HPDE6-E6E7 (cell line): ENCODE results near the gene CDH16.
"Not testable (repeated sequence)": the region's sequence is repeated elsewhere in the genome, so short reads cannot be mapped to it uniquely, and the experiment has no call there.

Source experiments
- DNase-seq: peaks from one replicate; pipeline ENCODE4 v3.0.0; 2011; ENCODE audit warnings: missing footprints; ENCODE audit errors: extremely low spot score

CDH16 gene

DNA sequence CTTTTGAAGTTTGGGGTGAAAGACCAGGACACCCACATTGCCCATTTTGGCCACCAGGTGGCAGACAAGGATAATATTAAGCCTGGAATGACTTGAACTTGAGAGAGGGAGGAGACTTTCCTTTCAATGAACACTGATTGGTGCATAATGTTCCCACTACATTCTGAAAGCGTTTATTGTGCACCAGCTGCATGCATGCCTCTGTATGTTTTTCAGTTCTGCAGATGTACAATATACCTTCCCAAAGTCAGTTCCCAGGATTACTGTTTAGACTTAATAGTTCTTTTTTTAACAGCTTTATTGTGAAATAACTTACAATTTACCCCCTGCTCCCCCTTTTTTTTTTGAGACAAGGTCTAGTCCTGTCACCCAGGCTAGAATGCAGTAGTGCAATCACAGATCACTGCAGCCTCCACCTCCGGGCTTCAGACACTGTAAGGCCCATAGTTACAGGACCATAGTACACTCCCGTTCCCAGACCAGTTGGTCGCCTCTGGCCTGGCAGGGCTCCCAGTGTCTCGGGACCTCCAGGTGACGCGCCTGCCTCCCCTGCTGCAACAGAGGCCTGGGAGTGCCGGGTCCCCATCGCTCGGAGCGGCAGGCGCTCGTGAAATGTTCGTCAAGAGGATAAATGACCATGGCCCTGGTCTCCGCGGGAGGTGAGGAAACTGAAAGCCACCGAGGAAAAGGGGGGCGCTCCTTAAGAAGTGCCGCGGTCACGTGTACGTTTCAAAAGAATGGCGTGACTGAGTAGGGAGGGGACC is 28.8 kb upstream of the CDH16 start:
- peak; percentile 92 for DNase-seq

DNA sequence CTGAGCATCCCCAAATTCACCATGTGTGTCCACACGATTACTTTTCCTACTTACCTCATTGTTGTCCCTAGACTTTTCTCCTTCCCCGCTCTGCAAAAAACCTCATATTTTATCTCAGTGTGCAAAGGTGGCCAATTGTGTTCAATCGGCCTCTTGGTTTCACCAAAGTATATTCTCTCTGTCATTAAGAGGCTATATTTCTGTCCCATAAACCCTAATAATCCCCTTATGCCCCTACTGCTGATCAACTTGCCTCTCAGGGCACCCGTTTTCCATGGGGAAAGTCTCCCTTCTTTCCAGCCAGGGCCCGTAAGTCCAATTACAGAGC is 28.3 kb upstream of the CDH16 start:
- no peak for DNase-seq

DNA sequence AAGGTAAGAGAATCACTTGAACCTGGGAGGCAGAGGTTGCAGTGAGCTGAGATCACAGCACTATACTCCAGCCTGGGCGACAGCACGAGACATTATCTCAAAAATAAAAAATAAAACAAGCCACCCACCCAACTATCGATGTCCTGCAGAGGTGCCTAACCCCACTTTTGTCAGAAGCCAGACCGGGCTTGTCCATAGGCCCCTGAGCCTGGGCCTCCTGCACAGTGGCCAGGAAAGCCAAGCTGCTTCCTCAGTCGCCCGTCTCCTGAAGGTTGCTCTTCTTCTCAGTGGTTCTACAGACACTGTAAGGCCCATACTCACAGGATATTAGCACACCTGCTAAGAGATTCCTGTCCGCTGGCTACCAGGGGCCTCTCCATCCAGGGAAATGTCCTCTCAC is 27.9 kb upstream of the CDH16 start:
- DNase-seq = no peak

DNA sequence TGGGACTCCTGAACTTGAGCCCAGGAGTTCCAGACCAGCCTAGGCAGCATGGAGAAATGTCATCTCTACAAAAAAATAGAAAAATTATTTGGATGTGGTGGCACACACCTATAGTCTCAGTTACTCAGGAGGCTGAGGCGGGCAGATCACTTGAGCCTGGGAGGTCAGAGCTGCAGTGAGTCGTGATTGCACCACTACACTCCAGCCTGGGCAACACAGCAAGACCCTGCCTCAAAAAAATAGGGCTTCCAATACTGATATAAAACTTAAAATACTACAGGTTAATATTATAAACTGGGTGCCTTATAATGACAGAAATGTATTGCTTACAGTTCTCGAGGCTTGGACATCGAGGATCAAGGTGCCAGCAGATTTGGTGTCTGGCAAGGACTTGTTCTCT is 27.3 kb upstream of the CDH16 start:
- DNase-seq = no peak

DNA sequence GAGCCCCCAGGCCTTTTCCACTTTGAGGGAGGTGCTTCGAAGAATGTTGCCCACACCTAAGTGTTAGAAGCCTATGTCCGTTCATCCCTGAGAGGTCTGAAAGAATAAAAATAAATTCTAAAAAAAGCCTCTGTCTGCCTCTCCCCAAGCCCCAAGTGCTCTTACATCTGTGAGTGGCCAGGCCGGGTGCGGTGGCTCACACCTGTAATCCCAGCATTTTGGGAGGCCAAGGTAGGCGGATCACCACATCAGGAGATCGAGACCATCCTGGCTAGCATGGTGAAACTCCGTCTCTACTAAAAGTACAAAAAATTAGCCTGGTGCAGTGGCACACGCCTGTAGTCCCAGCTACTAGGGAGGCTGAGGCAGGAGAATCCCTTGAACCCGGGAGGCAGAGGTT is 26.3 kb upstream of the CDH16 start:
- DNase-seq = not testable (repeated sequence)

DNA sequence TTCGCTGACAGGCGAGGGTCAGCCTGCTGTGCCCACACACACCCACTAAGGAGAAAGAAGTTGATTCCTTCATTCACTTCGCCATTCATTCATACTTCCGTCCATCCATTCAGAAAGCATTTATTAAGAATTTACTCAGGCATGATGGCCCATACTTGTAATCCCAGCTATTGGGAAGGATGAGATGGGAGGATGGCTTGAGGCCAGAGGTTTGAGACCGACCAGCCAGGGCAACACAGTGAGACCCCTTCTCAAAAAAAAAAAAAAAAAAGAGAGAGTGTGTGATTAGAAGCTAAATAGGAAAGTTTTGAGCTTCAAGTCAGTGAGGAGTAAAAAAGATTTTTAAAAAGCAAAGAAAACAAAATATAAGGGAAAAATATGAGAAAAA is 25.4 kb upstream of the CDH16 start:
- no peak for DNase-seq

DNA sequence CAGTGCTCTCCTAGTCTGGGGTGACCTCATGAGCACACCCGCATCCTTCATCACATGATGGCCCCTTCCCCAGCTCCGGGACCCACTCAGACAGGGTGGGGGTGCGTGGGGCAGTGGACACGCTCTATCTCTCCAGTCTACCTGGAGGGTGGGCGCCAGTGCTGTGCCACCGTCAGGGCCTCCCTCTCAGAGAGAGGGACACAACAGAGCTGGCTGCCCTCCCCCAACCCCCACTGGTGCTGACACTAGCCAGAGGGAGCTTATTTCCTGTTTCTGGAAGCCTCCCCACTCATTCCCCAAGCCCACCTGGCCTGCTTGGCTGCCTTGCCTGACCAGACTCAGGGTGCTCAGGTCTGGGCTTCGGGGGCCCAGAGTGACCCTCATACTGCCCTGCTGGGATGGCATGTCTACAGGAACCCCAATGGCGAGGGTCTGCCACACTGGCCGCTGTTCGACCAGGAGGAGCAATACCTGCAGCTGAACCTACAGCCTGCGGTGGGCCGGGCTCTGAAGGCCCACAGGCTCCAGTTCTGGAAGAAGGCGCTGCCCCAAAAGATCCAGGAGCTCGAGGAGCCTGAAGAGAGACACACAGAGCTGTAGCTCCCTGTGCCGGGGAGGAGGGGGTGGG is 24.9 kb upstream of the CDH16 start:
- no peak for DNase-seq

DNA sequence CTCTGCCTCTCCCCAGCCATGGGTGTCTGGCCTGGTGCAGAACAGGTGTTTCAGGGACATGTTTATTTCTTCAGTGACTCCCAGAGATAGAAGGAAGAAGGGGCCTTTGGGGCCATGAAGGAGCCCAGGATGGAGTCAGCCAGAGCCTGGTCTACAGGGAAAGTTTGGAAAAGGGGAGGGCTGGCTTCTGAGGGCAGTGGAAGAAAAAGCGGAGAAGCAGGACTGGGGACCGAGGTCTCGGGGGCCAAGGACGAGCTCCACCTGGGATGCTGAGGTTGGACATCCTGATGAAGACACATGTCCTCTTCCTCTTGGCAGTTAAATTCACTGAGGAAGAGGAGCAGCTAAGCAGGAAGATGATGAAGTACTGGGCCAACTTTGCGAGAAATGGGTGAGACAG is 24.3 kb upstream of the CDH16 start:
- DNase-seq = no peak

DNA sequence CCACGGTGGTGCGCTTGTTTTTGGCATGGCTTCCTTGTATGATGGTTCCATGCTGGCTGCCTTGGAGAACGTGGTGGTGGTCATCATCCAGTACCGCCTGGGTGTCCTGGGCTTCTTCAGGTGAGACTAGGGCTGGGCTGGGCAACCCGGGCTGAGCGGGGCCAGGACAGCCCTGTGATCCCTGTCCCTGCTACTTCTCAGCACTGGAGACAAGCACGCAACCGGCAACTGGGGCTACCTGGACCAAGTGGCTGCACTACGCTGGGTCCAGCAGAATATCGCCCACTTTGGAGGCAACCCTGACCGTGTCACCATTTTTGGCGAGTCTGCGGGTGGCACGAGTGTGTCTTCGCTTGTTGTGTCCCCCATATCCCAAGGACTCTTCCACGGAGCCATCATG is 21.6 kb upstream of the CDH16 start:
- no peak for DNase-seq

DNA sequence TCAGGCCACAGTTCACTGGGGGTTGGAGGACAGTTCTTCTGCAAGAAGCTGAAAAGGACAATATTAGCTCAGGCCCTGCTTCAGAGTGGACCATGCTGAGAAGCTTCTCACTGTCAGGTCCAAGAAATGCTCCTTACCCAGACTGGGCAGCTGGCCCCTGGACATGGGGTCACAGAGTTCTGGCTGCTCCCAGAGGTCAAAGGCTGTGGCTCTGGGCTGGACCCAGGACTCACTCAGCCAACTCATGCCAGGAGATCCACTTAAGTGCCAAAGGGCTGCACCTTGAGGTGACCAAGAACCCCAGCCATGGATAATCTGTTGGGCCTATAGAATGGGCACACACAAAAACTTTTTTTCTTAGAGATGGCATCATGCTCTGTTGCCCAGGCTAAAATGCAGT is 20.7 kb upstream of the CDH16 start:
- no peak for DNase-seq

DNA sequence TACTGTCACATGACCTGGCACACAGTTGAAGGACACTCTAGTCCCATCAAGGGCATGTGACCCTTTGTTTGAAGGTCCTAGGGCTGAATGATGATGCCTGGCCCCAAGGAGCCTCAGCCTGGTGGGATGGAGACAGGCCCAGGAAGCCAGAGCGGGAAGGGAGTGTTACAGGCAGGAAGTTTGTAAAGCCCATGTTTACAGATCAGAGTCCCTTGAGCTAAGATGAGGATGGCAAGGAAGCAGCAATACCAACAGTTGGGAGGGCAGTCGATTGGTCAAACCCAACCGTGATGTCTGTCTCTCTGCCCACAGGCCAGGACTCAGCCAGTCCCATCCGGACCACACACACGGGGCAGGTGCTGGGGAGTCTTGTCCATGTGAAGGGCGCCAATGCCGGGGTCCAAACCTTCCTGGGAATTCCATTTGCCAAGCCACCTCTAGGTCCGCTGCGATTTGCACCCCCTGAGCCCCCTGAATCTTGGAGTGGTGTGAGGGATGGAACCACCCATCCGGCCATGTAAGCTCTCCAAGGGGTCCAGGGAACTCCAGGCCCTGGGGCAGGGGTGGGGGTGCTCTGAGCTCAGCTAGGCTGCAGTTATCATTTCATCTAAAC is 19.1 kb upstream of the CDH16 start:
- no peak for DNase-seq

DNA sequence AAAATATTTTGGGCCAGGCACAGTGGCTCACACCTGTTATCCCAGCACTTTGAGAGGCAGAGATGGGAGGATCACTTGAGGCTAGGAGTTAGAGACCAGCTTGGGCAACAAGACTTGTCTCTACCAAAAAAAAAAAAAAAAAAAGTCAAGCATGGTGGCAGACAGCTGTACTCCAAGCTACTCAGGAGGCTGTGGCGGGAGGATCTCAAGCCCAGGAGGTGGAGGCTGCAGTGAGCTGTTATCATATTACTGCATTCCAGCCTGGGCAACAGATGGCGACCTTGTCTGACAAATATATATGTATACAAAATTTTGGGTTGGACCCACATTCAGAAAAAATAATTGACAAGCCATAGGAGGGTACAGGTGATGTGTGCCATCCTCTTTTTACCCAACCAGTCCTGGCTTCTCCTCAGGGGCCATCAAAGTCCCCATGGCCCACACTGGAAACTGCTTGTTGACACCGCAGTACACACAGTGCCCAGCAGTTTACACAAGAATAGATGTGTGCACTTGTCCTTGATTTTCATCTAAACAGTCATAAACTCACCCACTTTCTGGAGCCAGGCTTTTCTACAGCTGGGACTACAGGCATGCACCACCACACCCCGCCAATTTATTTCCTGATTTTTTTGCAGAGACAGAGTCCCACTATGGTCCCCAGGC is 18.3 kb upstream of the CDH16 start:
- DNase-seq = no peak

DNA sequence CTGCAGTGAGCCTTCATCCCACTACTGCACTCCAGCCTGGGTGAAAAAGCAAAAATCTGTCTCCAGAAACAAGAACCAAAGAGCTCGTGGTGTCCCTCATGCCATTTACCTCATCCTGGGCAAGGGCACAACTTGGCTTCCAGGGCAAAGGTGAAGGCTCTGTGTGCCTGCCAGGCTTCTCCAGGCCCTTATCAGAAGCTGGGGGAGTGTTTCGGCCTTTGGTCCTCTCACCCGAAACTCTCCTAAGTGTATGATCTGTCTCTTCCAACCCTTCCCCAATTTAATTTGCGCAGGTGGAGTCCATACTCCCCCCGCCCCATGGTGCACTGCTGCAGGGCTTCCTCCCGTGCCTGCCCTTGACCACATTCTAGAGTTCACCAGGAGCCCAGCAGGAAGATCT is 17.8 kb upstream of the CDH16 start:
- no peak for DNase-seq

DNA sequence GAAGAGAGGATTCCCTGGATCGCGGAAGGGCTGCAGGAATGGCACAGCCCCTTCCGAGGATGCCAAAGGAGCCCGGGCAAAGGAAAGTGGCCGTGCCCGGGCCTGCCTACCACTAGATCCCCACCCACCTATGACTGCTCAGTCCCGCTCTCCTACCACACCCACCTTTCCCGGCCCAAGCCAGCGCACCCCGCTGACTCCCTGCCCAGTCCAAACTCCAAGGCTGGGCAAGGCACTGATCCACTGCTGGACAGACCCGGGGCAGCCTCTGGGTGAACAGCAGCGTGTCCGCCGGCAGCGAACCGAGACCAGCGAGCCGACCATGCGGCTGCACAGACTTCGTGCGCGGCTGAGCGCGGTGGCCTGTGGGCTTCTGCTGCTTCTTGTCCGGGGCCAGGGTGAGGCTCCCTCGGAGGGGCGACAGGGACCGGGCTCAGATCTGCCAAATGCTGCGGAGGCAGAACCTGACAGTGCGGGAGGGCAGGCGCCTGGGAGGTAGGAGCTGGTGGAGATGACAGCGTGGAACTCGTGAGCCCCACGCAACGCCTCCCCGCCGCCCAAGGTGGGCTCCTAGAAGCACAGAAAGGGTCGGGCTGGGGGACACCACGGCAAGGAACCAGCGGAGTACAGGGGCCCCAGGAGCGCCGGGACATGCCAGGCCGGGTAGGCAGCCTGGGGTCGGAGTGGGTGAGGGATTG is 16.8 kb upstream of the CDH16 start, which contains the start of gene CES2:
TSS of gene CES2 (plus strand) at position 203 of the 698 bp plus-strand sequence. CDS start at position 323, 120 bp downstream.
- peak; percentile 96 for DNase-seq

DNA sequence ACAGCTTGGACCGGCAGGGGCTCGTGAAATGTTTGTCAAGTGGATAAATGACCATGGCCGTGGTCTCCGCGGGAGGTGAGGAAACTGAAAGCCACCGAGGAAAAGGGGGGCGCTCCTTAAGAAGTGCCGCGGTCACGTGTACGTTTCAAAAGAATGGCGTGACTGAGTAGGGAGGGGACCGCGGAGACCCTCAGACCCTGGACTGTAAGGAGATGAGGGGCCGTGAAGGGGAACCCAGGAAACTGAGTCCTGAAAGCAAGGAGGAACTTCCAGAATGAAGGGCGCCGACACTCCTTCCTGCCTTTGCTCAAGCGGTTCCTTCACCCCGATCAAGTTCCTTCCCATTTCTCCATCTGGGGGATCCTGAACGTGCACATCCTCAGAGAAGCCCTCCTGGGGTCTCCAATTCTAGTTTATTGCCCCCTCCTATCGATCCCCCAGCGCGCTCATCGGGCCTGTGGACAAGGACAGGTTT is 16.2 kb upstream of the CDH16 start:
- not testable (repeated sequence) for DNase-seq

DNA sequence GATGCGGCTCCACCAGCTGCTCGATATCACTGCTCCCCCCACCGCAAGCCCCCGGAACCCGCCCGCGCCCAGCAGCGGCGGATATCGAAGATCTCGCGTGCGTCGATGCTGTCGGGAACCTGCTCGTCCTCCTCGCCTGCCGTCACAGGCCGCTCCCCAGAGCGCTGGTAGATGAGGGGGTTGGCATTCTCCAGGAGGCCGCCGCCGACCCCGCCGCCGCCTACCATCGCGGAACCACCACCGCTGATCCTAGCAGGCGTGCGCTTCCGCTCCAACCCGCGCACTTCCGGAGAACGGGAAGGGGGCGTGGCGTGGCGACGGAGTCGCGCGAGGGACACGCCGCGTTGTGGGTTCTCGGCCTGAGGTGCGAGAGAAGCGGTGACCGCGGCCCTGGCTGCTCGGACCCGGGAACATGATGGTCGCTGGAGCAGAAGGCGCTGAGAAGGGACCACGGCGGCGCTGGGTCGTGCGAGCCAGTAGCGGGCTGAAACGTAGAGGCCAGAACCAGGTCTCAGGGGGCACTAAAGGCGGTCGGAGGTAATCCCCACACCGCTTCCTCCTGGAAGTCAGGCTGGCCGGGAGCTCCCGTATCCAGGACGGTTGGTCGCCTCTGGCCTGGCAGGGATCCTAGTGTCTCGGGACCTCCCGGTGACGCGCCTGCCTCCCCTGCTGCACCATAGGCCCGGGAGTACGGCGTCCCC is 15.6 kb upstream of the CDH16 start, which contains the start of gene CIAO2B:
TSS of gene CIAO2B (minus strand) at position 265 of the 701 bp plus-strand sequence. CDS start at position 227, 38 bp downstream.
- peak; percentile 76 for DNase-seq

DNA sequence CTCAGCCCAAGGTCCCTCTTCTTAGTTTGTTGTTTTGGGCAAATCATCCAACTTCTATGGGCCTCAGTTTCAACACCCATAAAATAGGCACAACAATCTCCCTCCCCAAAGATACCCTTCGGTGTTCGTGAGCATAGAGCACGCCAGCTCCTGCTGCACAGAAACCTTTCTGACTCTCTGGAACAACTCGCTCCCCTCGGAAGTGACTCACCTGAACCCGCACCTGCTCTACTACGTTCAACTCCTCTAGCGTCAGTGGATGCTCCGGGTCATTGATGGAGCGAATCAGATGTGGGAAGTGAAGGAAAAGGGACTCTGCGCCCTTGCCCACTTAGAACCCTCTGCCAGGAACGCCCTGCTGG is 15.1 kb upstream of the CDH16 start:
- peak; percentile 77 for DNase-seq

DNA sequence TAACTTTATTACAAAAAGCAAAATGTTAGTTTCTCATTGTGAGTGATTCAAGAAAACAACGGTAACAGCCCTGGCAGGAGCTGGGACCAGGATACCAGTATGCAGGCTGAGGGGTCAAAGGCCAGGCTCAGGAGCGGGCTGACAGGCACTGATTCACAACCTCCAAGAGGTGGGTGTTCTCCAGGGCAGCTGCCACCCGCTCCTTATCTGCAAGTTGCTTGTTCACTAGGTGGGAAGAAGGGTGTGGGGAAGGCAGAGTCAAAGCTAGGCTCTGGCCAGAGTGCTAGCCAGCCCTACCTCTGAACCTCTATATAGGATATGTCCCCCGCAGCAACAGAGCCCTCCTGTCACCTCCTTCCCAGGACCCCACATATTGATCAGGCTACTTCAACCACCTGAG is 13.4 kb upstream of the CDH16 start:
- no peak for DNase-seq

DNA sequence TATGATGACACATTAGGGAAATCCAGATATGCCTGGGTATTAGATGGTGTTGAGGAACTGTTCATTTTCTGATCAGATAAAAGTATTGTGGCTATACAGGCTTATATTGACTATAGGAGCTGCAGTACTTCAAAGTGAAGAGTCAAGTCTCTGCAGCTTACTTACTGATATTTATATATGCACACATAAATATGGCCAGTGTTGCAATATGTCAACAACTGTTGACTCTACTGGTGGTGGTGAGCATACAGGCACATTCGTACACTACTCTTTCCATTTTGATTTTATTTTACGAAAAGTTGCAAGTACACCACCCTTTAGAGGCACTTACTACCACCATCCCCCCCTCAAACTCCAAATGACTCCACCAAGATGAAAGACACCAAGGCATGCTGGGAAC is 13.0 kb upstream of the CDH16 start:
- DNase-seq = no peak

DNA sequence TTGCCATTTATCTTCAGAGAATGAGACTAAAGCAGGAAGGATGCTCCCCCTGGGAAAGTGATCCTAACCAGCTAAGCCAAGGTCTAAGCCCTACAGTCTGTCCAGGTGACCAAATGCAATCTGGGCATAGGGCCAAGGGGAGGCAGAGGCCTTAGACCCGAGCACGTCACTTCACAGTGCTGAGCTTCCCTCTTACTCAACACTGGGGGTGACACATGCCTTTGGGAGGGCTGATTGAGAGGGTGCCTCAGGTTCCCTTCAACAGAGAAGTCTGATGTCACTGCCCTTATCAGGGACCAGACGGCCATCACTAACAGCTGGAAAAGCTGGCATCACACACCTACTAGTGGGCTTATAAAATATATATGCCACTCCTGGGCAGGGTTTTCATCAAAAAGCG is 11.5 kb upstream of the CDH16 start:
- DNase-seq = peak; percentile 82

DNA sequence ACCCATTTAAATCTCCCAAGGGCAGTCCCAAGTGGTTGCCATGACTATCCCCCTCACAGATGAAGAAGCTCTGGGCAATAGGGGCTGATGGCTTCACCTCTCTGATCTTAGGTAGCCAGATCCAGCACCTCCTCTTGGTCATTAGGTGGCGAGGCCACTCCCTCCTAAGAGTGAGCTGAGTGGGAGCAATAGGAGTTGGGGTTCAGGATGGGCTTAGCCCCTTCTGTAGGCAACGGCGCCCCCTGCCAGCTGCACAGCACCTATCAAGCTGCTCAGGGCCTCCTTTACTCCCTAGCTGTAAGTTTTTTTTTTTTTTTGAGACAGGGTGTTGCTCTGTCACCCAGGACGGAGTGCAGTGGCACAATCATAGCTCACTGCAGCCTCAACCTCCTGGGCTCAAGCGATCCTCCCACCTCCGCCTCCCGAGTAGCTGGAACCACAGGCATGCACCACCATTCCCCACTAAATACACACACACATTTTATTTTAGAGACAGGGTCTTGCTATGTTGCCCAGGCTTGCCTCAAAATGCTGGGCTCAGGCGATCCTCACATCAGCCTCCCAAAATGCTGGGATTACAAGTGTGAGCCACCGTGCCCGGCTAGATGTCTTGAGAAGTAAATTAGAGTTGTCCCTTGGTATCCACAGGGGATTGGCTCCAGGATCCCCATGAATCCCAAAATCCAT is 10.2 kb upstream of the CDH16 start:
- DNase-seq = no peak
